EL (cell line): ENCODE data around the gene ID4.
"Not testable (repeated sequence)": the region's sequence is repeated elsewhere in the genome, so short reads cannot be mapped to it uniquely, and the experiment has no call there.

ENCODE experiments used
- DNase-seq: peaks from one replicate; pipeline ENCODE4 v3.0.0-alpha.2; 2016

ID4 gene

GRCh38 chr6:19834858-19835257 lies 2.3 kb upstream of the ID4 start:
- DNase-seq, result no peak

- DNase-seq, result no peak
Measured at GRCh38 chr6:19835605-19836004, 1.6 kb upstream of the ID4 start.

GRCh38 chr6:19837511-19838441 lies 606 bp downstream of the ID4 start:
- peak; percentile 34 for DNase-seq

- peak; percentile 21 for DNase-seq
Measured at GRCh38 chr6:19838442-19839236, 1.5 kb downstream of the ID4 start.

GRCh38 chr6:19839237-19839546 lies 2.0 kb downstream of the ID4 start:
- no peak for DNase-seq

GRCh38 chr6:19839788-19840187 lies 2.6 kb downstream of the ID4 start:
- DNase-seq, result no peak

GRCh38 chr6:19841181-19841580 lies 4.0 kb downstream of the ID4 start:
- DNase-seq, result no peak

GRCh38 chr6:19842030-19842615 lies 5.0 kb downstream of the ID4 start:
- DNase-seq, result no peak

- DNase-seq, result no peak
Measured at GRCh38 chr6:19844689-19845088, 7.5 kb downstream of the ID4 start.

- no peak for DNase-seq
Measured at GRCh38 chr6:19845266-19846041, 8.3 kb downstream of the ID4 start.

- no peak for DNase-seq
Measured at GRCh38 chr6:19848465-19849029, 11.4 kb downstream of the ID4 start.

- DNase-seq, result no peak
Measured at GRCh38 chr6:19849196-19849595, 12.0 kb downstream of the ID4 start.

GRCh38 chr6:19849755-19850154 lies 12.6 kb downstream of the ID4 start:
- DNase-seq, result no peak

- peak; percentile 62 for DNase-seq
Measured at GRCh38 chr6:19851241-19852089, 14.3 kb downstream of the ID4 start.

GRCh38 chr6:19852090-19852457 lies 14.9 kb downstream of the ID4 start:
- no peak for DNase-seq

GRCh38 chr6:19852927-19853326 lies 15.8 kb downstream of the ID4 start:
- no peak for DNase-seq

GRCh38 chr6:19854421-19855015 lies 17.3 kb downstream of the ID4 start:
- not testable (repeated sequence) for DNase-seq

- DNase-seq, result no peak
Measured at GRCh38 chr6:19855536-19855935, 18.4 kb downstream of the ID4 start.

GRCh38 chr6:19857139-19857538 lies 20.0 kb downstream of the ID4 start:
- DNase-seq, result no peak

- DNase-seq, result no peak
Measured at GRCh38 chr6:19857703-19858102, 20.5 kb downstream of the ID4 start.

GRCh38 chr6:19860235-19860877 lies 23.2 kb downstream of the ID4 start:
- no peak for DNase-seq
